Measurements from ENCODE around the gene SH3TC2. TPM values are rescaled to one million over a fixed set of nuclear protein-coding genes. Genes with fewer than 3 reads are reported as not detected.

The SH3TC2 gene
- total RNA-seq, 6 experiments from 2014 or later, result 9.3 to 12.9 (median 10.7) TPM

DNA sequence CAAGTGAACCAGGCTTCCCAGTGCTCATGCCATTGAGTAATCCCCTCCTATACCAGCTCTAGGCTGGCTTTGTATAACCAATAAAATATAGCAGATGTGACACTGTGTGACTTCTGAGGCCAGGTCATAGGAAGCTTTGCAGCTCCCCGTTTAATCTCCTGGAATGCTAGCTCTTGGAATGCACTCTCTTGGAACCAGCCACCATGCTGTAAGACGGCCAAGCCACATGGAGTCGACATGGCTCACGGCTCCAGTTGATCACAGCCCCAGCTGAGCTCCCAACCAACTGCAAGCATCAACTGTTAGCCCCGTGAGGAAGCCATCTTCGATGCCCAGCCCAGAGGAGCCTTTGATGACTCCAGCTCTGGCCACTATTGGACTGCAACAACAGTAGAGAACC lies 74.5 kb downstream of the SH3TC2 start:
- Mint-ChIP-seq H3K27me3 (ENCODE audit: insufficient read depth) (no peaks in the 10 kb centered on the region; the same call in 1 of the 2 replicates), H3K27ac (peak overlapping the region; percentile 45; the same call in 1 of the 2 replicates), H3K9me3 (no peaks in the 10 kb centered on the region), H3K36me3 (ENCODE audit: low read depth) (no peaks in the 10 kb centered on the region), H3K4me1 (ENCODE audit: low read depth) (peaks cover 73% of the 10 kb centered on the region), H3K4me3 (no peak overlapping the region)
- TF ChIP-seq CTCF (IDR thresholded peaks at IDR 0.05), result no peak
- DNase-seq, result no peak

DNA sequence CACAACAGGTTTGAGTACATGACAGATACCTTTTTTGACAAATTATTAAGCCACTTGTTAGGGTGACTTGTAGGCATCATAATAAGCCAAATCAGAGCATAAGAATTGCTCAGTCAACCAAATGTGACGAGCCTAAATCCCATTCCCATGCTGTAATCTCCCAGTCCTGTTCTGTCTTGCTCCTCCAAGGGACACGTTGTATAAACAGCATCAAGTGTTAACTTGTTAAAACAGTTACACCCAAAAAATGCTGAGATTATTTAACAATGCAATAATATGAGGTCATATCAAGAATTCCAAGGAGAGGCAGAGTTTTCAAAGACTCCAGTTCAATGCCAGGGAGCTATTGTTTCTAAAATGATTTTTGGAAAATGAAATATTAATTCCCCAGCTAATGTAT lies 76.2 kb downstream of the SH3TC2 start:
- Mint-ChIP-seq H3K36me3 (ENCODE audit: low read depth) (no peaks in the 10 kb centered on the region), H3K4me3 (no peak overlapping the region), H3K27ac (no peak overlapping the region), H3K27me3 (ENCODE audit: insufficient read depth) (no peaks in the 10 kb centered on the region; the same call in 1 of the 2 replicates), H3K9me3 (no peaks in the 10 kb centered on the region), H3K4me1 (ENCODE audit: low read depth) (peaks cover 70% of the 10 kb centered on the region)
- TF ChIP-seq CTCF (IDR thresholded peaks at IDR 0.05), result no peak
- DNase-seq, result no peak

- no peak overlapping the region for H3K27ac Mint-ChIP-seq
- no peak for TF ChIP-seq CTCF (IDR thresholded peaks at IDR 0.05)
- H3K4me3 Mint-ChIP-seq, result no peak overlapping the region
- peak; percentile 44 for DNase-seq
- H3K4me1 Mint-ChIP-seq (ENCODE audit: low read depth), result peaks cover 59% of the 10 kb centered on the region
- H3K27me3 Mint-ChIP-seq (ENCODE audit: insufficient read depth), result no peaks in the 10 kb centered on the region
- no peaks in the 10 kb centered on the region for H3K36me3 Mint-ChIP-seq (ENCODE audit: low read depth)
- no peaks in the 10 kb centered on the region for H3K9me3 Mint-ChIP-seq
Measured at GRCh38 chr5:148984345-148984744, 78.5 kb downstream of the SH3TC2 start.

GRCh38 chr5:148981353-148981752 lies 81.5 kb downstream of the SH3TC2 start:
- H3K27me3 Mint-ChIP-seq (ENCODE audit: insufficient read depth), result peaks cover 4% of the 10 kb centered on the region
- H3K9me3 Mint-ChIP-seq, result no peaks in the 10 kb centered on the region
- no peak overlapping the region for H3K27ac Mint-ChIP-seq
- TF ChIP-seq CTCF (IDR thresholded peaks at IDR 0.05), result peak; percentile 3; the same call in 1 of the 2 replicates
- H3K4me1 Mint-ChIP-seq (ENCODE audit: low read depth), result peaks cover 61% of the 10 kb centered on the region
- DNase-seq, result no peak
- H3K36me3 Mint-ChIP-seq (ENCODE audit: low read depth), result no peaks in the 10 kb centered on the region
- no peak overlapping the region for H3K4me3 Mint-ChIP-seq

- Mint-ChIP-seq H3K9me3 (no peaks in the 10 kb centered on the region), H3K36me3 (ENCODE audit: low read depth) (no peaks in the 10 kb centered on the region), H3K4me3 (no peak overlapping the region), H3K4me1 (ENCODE audit: low read depth) (peaks cover 60% of the 10 kb centered on the region), H3K27me3 (ENCODE audit: insufficient read depth) (peaks cover 4% of the 10 kb centered on the region), H3K27ac (no peak overlapping the region)
- no peak for TF ChIP-seq CTCF (IDR thresholded peaks at IDR 0.05)
- no peak for DNase-seq
Measured at GRCh38 chr5:148980731-148981130, 82.1 kb downstream of the SH3TC2 start.

Data from HFFc6 (cell line).